ENCODE measurements around the gene BRS3.

BRS3 gene

GRCh38 chrX:136468391-136469103, 19.2 kb upstream of the BRS3 start:
- no peak for DNase-seq (ENCODE audit: low read depth)
- TF ChIP-seq, protein P1, sequence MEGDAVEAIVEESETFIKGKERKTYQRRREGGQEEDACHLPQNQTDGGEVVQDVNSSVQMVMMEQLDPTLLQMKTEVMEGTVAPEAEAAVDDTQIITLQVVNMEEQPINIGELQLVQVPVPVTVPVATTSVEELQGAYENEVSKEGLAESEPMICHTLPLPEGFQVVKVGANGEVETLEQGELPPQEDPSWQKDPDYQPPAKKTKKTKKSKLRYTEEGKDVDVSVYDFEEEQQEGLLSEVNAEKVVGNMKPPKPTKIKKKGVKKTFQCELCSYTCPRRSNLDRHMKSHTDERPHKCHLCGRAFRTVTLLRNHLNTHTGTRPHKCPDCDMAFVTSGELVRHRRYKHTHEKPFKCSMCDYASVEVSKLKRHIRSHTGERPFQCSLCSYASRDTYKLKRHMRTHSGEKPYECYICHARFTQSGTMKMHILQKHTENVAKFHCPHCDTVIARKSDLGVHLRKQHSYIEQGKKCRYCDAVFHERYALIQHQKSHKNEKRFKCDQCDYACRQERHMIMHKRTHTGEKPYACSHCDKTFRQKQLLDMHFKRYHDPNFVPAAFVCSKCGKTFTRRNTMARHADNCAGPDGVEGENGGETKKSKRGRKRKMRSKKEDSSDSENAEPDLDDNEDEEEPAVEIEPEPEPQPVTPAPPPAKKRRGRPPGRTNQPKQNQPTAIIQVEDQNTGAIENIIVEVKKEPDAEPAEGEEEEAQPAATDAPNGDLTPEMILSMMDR (conservative IDR thresholded peaks at IDR 0.05; ENCODE audit: low read depth, low read length): no peak
- no peak overlapping the region for H3K4me3 ChIP-seq (ENCODE audit: low read length)

- TF ChIP-seq, protein P1 (conservative IDR thresholded peaks at IDR 0.05; ENCODE audit: low read depth, low read length): no peak
- DNase-seq (ENCODE audit: low read depth): no peak
- no peak overlapping the region for H3K4me3 ChIP-seq (ENCODE audit: low read length)
These were observed 14.1 kb upstream of the BRS3 start for GRCh38 chrX:136473663-136474062.

- DNase-seq (ENCODE audit: low read depth): no peak
- H3K4me3 ChIP-seq (ENCODE audit: low read length): no peak overlapping the region
- TF ChIP-seq, protein P1 (conservative IDR thresholded peaks at IDR 0.05; ENCODE audit: low read depth, low read length): no peak
These were observed 12.5 kb upstream of the BRS3 start for GRCh38 chrX:136475236-136475635.

- H3K4me3 ChIP-seq (ENCODE audit: low read length): no peak overlapping the region
- DNase-seq (ENCODE audit: low read depth): no peak
- TF ChIP-seq, protein P1 (conservative IDR thresholded peaks at IDR 0.05; ENCODE audit: low read depth, low read length): no peak
These were observed 11.2 kb upstream of the BRS3 start for GRCh38 chrX:136476501-136476900.

GRCh38 chrX:136477026-136477425, 10.7 kb upstream of the BRS3 start:
- no peak for DNase-seq (ENCODE audit: low read depth)
- TF ChIP-seq, protein P1 (conservative IDR thresholded peaks at IDR 0.05; ENCODE audit: low read depth, low read length): no peak
- no peak overlapping the region for H3K4me3 ChIP-seq (ENCODE audit: low read length)

DNA sequence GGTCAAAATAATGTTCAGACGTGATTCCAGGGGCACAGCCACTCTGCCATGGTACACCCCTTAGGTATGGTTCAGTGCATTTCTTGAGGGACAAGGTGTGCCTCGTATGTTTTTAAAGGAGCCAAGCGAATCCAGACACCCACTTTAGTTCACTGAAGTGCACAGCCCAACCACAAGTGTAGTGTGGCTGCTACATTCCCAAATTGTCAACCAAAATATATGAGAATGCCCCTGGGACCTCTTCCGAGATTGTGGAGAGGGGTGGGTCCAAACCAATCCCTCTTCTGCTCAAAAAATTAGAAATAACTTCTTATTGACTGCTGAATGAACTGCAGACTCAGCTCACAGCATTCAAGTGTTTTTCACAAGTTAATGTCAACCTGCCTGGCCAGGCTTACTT, 7.4 kb upstream of the BRS3 start:
- H3K4me3 ChIP-seq (ENCODE audit: low read length): no peak overlapping the region
- TF ChIP-seq, protein P1 (conservative IDR thresholded peaks at IDR 0.05; ENCODE audit: low read depth, low read length): no peak
- no peak for DNase-seq (ENCODE audit: low read depth)

- no peak for DNase-seq (ENCODE audit: low read depth)
- TF ChIP-seq, protein P1 (conservative IDR thresholded peaks at IDR 0.05; ENCODE audit: low read depth, low read length): no peak
- H3K4me3 ChIP-seq (ENCODE audit: low read length): no peak overlapping the region
These were observed 959 bp downstream of the BRS3 start for GRCh38 chrX:136488706-136489105.
